SK-N-SH (cell line): ENCODE data around the gene ARHGEF6. TPM values are rescaled to one million over a fixed set of nuclear protein-coding genes. Genes with fewer than 3 reads are reported as not detected.

ENCODE experiments used
- CTCF ChIA-PET: fragments of 300-600, 350-600 bp; formaldehyde crosslinking; extraction: SDS; loops from one replicate; lab custom pipeline; 2021; lab: Yijun Ruan, JAX
- POLR2A ChIA-PET: fragments of 350-600 bp; sonication (Branson Sonifier 250); formaldehyde crosslinking; extraction: SDS; loops from one replicate; lab custom pipeline; 2020; ENCODE audit warnings: antibody characterized with exemption, inconsistent platforms; lab: Yijun Ruan, JAX
- DNase-seq: peaks from one replicate; pipeline ENCODE4 v3.0.0; 2012
- H2AFZ ChIP-seq: fragments of 200-600 bp; sonication (generic); 2 replicates; pipeline ENCODE4 v1.8.1; 2016; ENCODE audit warnings: antibody characterized with exemption, mild to moderate bottlenecking, low read depth
- H3F3A ChIP-seq: fragments of 200-600 bp; sonication (generic); replicated peaks from 2 replicates; pipeline ENCODE3; 2016; ENCODE audit warnings: antibody characterized with exemption, mild to moderate bottlenecking; ENCODE audit not compliant: insufficient read depth
- H3K27ac ChIP-seq, 2 experiments: fragments of 200-500 bp in 1 of 2; fragments of 200-600 bp in 1 of 2; sonication (Bioruptor generic) in 1 of 2; sonication (generic), shearing (Covaris generic) in 1 of 2; 2 replicates each; pipeline versions ENCODE4 v1.5.1 to v1.6.1; 2014 to 2016; ENCODE audit warnings: low read depth in 2 of 2, inconsistent platforms in 1 of 2, low read length in 1 of 2, mild to moderate bottlenecking in 1 of 2, mixed read lengths in 1 of 2
- H3K27me3 ChIP-seq: fragments of 200-600 bp; sonication (generic), shearing (Covaris generic); 2 replicates; pipeline ENCODE4 v1.6.1; 2016; ENCODE audit warnings: mixed run types; ENCODE audit not compliant: insufficient read depth
- H3K36me3 ChIP-seq, 2 experiments: fragments of 200-500 bp in 1 of 2; fragments of 200-600 bp in 1 of 2; sonication (Bioruptor generic) in 1 of 2; sonication (generic) in 1 of 2; replicated peaks in 1 of 2; 2 replicates each; pipeline versions ENCODE3 to v1.5.1; 2014 to 2016; ENCODE audit warnings: low read length in 1 of 2, mild to moderate bottlenecking in 1 of 2; ENCODE audit not compliant: insufficient read depth in 2 of 2, control insufficient read depth in 1 of 2
- H3K4me1 ChIP-seq, 2 experiments: fragments of 200-500 bp in 1 of 2; fragments of 200-600 bp in 1 of 2; sonication (Bioruptor generic) in 1 of 2; sonication (generic), shearing (Covaris generic) in 1 of 2; 2 replicates each; pipeline versions ENCODE4 v1.5.1 to v1.6.1; 2014 to 2016; ENCODE audit warnings: low read depth in 1 of 2, low read length in 1 of 2, mixed run types in 1 of 2; ENCODE audit not compliant: insufficient read depth in 2 of 2, control insufficient read depth in 1 of 2
- H3K4me2 ChIP-seq: fragments of 200-600 bp; sonication (generic), shearing (Covaris generic); 2 replicates; pipeline ENCODE4 v1.6.1; 2017; ENCODE audit warnings: mixed run types
- H3K4me3 ChIP-seq, 2 experiments: fragments of 200-500 bp in 1 of 2; fragments of 200-600 bp in 1 of 2; sonication (Bioruptor generic) in 1 of 2; sonication (generic), shearing (Covaris generic) in 1 of 2; 2 replicates each; pipeline versions ENCODE4 v1.5.1 to v1.8.1; 2014 to 2016; ENCODE audit warnings: low read depth in 2 of 2, inconsistent platforms in 1 of 2, low read length in 1 of 2, mild to moderate bottlenecking in 1 of 2, mixed read lengths in 1 of 2, moderate library complexity in 1 of 2
- H3K79me2 ChIP-seq: fragments of 200-600 bp; sonication (generic); 2 replicates; pipeline ENCODE4 v1.8.1; 2017; ENCODE audit warnings: mild to moderate bottlenecking; ENCODE audit not compliant: insufficient read depth
- H3K9ac ChIP-seq: fragments of 200-600 bp; sonication (generic); 2 replicates; pipeline ENCODE4 v1.6.1; 2017; ENCODE audit warnings: mixed run types
- H3K9me2 ChIP-seq: fragments of 200-600 bp; sonication (generic); 2 replicates; pipeline ENCODE4 v1.6.1; 2017; ENCODE audit warnings: mixed run types
- H3K9me3 ChIP-seq: fragments of 200-600 bp; sonication (generic); 2 replicates; pipeline ENCODE4 v1.6.1; 2017; ENCODE audit warnings: mixed run types, mild to moderate bottlenecking, moderate library complexity
- H4K20me1 ChIP-seq: fragments of 200-600 bp; sonication (generic); 2 replicates; pipeline ENCODE4 v1.6.1; 2017; ENCODE audit warnings: mild to moderate bottlenecking, mixed run types; ENCODE audit not compliant: insufficient read depth
- CHD2 ChIP-seq: fragments of 150-350 bp; IDR thresholded peaks from 2 replicates; pipeline ENCODE4 v1.6.1; 2018; ENCODE audit warnings: low read length; ENCODE audit not compliant: partially characterized antibody
- EP300 ChIP-seq, 2 experiments: IDR thresholded peaks; 2 replicates each; pipeline versions ENCODE4 v1.4.0 to v1.6.1; 2012; ENCODE audit warnings: borderline replicate concordance in 1 of 2, low read depth in 1 of 2, low read length in 1 of 2
- FOSL2 ChIP-seq: IDR thresholded peaks from 2 replicates; pipeline ENCODE4 v1.4.0; 2012; ENCODE audit warnings: low read depth, mild to moderate bottlenecking, moderate library complexity, borderline replicate concordance
- FOXJ3 ChIP-seq: sonication (generic); formaldehyde crosslinking; IDR thresholded peaks from 2 replicates; pipeline ENCODE4 v1.5.1; 2020; ENCODE audit warnings: mild to moderate bottlenecking, missing genetic modification reagents
- FOXM1 ChIP-seq: IDR thresholded peaks from 2 replicates; pipeline ENCODE4 v1.4.0; 2012; ENCODE audit warnings: low read depth, mild to moderate bottlenecking
- GABPA ChIP-seq: IDR thresholded peaks from 2 replicates; pipeline ENCODE4 v1.4.0; 2012; ENCODE audit warnings: low read depth, mild to moderate bottlenecking
- GATA2 ChIP-seq: sonication (generic); formaldehyde crosslinking; IDR thresholded peaks from 2 replicates; pipeline ENCODE4 v1.5.0; 2020; ENCODE audit warnings: mild to moderate bottlenecking, missing genetic modification reagents
- JUND ChIP-seq: IDR thresholded peaks from 2 replicates; pipeline ENCODE4 v1.4.0; 2012
- MEF2A ChIP-seq: IDR thresholded peaks from 2 replicates; pipeline ENCODE4 v1.4.0; 2012; ENCODE audit warnings: low read depth, borderline replicate concordance
- MXI1 ChIP-seq: IDR thresholded peaks from 2 replicates; pipeline ENCODE4 v1.6.1; 2012; ENCODE audit warnings: mild to moderate bottlenecking, low read depth, low read length, improper control_type of control experiment
- NFIC ChIP-seq: IDR thresholded peaks from 2 replicates; pipeline ENCODE4 v1.4.0; 2012; ENCODE audit warnings: borderline replicate concordance
- NRF1 ChIP-seq: IDR thresholded peaks from 2 replicates; pipeline ENCODE4 v1.6.1; 2012; ENCODE audit warnings: low read depth, mild to moderate bottlenecking, low read length
- POLR2AphosphoS5 ChIP-seq: IDR thresholded peaks from 2 replicates; pipeline ENCODE4 v1.6.1; 2012; ENCODE audit warnings: low read depth, low read length
- RCOR1 ChIP-seq: fragments of 150-350 bp; IDR thresholded peaks from 2 replicates; pipeline ENCODE4 v1.6.1; 2017; ENCODE audit warnings: antibody characterized with exemption, low read length
- RXRA ChIP-seq: IDR thresholded peaks from 2 replicates; pipeline ENCODE4 v1.4.0; 2012; ENCODE audit warnings: low read depth, mild to moderate bottlenecking, borderline replicate concordance
- SIN3A ChIP-seq: IDR thresholded peaks from 2 replicates; pipeline ENCODE4 v1.6.1; 2012; ENCODE audit warnings: low read depth, mild to moderate bottlenecking, low read length, moderate library complexity, borderline replicate concordance
- SMC3 ChIP-seq: IDR thresholded peaks from 2 replicates; pipeline ENCODE4 v1.6.1; 2012; ENCODE audit warnings: low read depth, low read length, improper control_type of control experiment
- TAF1 ChIP-seq: IDR thresholded peaks from 2 replicates; pipeline ENCODE4 v1.6.1; 2012; ENCODE audit warnings: low read depth, mild to moderate bottlenecking, low read length, moderate library complexity, borderline replicate concordance
- TEAD4 ChIP-seq: IDR thresholded peaks from 2 replicates; pipeline ENCODE4 v1.4.0; 2012; ENCODE audit warnings: mild to moderate bottlenecking, borderline replicate concordance; ENCODE audit not compliant: insufficient read depth
- WGBS: methylation state at CpG from one replicate; pipeline ENCODE4 v1.1.6; 2017; ENCODE audit warnings: low lambda C conversion rate; 5-methylcytosine and 5-hydroxymethylcytosine counted together
- polyA plus RNA-seq, 3 experiments: library from polyadenylated mRNA; depleted of rRNA; stranded (reverse); fragments of >200 nt; gene quantifications; 2 replicates each; pipeline ENCODE4 v1.2.3, GENCODE V29; 2012
- TF ChIP-seq, protein P1 (sequence below): IDR thresholded peaks from 2 replicates; pipeline ENCODE4 v1.4.0; 2012; ENCODE audit warnings: low read depth, borderline replicate concordance
- TF ChIP-seq, protein P2 (sequence below): IDR thresholded peaks from 2 replicates; pipeline ENCODE4 v1.4.0; 2012; ENCODE audit warnings: low read depth
- TF ChIP-seq, protein P3 (sequence below): fragments of 150-350 bp; IDR thresholded peaks from 2 replicates; pipeline ENCODE4 v1.6.1; 2017; ENCODE audit warnings: antibody characterized with exemption, low read length, low read depth, borderline replicate concordance
- TF ChIP-seq, protein P4 (sequence below): fragments of 200-600 bp; sonication (generic); IDR thresholded peaks from 2 replicates; pipeline ENCODE4 v1.6.1; 2017; ENCODE audit warnings: antibody characterized with exemption, mild to moderate bottlenecking, moderate library complexity

Gene ARHGEF6
- polyA plus RNA-seq, 1 of the 3 experiments (the other 2 are of a cell fraction): 2.7 TPM

DNA sequence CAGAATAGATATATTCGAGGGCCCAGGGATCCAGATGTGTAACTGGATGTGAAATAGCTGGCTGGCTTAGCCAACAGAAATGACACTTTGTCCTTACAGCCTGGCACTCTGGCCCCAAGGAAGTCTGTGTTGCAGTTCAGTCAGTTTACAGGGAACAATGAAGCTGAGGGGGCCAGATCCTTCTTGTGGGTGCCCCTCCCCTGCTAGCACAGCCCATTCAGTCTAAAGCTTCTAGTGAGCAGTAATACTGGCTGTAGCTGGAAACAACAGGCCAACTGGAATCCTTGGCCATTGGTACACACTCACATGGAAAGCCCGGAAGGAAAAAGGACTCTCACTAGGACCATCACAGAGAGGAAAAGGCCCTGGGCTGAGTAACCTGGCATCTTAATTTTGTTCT, 155.5 kb downstream of the ARHGEF6 start (continued):
- no peak for TF ChIP-seq EP300 (IDR thresholded peaks at IDR 0.05; ENCODE audit: borderline replicate concordance in 1 of 2, low read depth in 1 of 2, low read length in 1 of 2)
- TF ChIP-seq, protein P1, sequence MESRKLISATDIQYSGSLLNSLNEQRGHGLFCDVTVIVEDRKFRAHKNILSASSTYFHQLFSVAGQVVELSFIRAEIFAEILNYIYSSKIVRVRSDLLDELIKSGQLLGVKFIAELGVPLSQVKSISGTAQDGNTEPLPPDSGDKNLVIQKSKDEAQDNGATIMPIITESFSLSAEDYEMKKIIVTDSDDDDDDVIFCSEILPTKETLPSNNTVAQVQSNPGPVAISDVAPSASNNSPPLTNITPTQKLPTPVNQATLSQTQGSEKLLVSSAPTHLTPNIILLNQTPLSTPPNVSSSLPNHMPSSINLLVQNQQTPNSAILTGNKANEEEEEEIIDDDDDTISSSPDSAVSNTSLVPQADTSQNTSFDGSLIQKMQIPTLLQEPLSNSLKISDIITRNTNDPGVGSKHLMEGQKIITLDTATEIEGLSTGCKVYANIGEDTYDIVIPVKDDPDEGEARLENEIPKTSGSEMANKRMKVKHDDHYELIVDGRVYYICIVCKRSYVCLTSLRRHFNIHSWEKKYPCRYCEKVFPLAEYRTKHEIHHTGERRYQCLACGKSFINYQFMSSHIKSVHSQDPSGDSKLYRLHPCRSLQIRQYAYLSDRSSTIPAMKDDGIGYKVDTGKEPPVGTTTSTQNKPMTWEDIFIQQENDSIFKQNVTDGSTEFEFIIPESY: no peak
- TF ChIP-seq GATA2 (CRISPR knock-in tag): no peak

DNA sequence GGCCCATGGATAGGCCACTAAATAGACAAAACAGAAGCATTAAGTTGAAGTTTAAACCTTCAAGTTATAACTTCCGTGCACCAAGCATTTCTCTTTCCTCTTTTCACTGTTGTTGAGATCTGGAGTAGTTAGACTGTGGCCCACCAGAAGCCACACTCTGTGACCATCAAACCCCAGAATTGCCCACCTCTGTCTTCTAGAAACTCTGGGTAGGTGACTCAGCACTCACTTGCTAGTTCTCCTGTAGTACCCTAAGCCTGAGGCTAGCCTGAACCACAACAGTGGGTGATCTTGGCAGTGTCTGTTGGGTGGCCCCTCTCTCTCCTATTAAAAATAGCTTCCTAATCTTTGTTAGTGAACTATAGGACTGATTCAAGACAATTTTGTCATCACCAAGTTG, 157.3 kb downstream of the ARHGEF6 start:
- no peak overlapping the region for H3K9ac ChIP-seq
- no peaks in the 10 kb centered on the region for H3K9me2 ChIP-seq
- ChIA-PET CTCF (no interaction called here), POLR2A (no interaction called here)
- no peak overlapping the region for H3K4me2 ChIP-seq
- no peaks in the 10 kb centered on the region for H3K36me3 ChIP-seq
- no peaks in the 10 kb centered on the region for H3K4me1 ChIP-seq
- H3K79me2 ChIP-seq: no peaks in the 10 kb centered on the region
- no peak overlapping the region for H3K4me3 ChIP-seq
- DNase-seq: no peak
- H3K27ac ChIP-seq: no peak overlapping the region
- no peak overlapping the region for H2AFZ ChIP-seq
- no peaks in the 10 kb centered on the region for H3K9me3 ChIP-seq
- TF ChIP-seq, protein P2, sequence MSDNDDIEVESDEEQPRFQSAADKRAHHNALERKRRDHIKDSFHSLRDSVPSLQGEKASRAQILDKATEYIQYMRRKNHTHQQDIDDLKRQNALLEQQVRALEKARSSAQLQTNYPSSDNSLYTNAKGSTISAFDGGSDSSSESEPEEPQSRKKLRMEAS: no peak
- TF ChIP-seq RCOR1: no peak
- no peak for TF ChIP-seq SIN3A
- TF ChIP-seq, protein P3, sequence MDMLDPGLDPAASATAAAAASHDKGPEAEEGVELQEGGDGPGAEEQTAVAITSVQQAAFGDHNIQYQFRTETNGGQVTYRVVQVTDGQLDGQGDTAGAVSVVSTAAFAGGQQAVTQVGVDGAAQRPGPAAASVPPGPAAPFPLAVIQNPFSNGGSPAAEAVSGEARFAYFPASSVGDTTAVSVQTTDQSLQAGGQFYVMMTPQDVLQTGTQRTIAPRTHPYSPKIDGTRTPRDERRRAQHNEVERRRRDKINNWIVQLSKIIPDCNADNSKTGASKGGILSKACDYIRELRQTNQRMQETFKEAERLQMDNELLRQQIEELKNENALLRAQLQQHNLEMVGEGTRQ: no peak
- no peak for TF ChIP-seq TAF1
- no peak for TF ChIP-seq FOXJ3 (CRISPR knock-in tag)
- TF ChIP-seq SMC3: no peak
- no peak for TF ChIP-seq NRF1
- TF ChIP-seq FOXM1: no peak
- no peak for TF ChIP-seq MEF2A
- no peaks in the 10 kb centered on the region for H3K27me3 ChIP-seq
- no peaks in the 10 kb centered on the region for H3F3A ChIP-seq
- WGBS: 29% methylated on average over 1 of the region's 1 CpG
- H4K20me1 ChIP-seq: no peaks in the 10 kb centered on the region

DNA sequence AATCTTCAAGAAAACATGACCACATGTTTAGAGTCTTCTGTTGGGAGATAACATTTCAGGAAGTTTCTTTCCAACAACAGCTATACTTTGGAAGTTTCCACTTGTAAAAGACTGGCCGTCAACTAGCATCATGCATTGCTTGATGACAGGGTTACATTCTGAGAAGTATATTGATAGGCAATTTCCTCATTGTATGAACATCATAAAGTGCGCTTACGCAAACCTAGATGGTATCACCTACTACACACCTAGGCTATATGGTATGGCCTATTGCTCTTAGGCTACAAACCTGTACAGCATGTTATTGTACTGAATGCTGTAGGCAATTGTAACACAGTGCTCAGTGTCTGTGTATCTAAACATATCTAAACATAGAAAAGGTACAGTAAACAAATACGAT, 158.2 kb downstream of the ARHGEF6 start:
- 48% methylated on average over 4 of the region's 4 CpGs for WGBS
- POLR2A ChIA-PET: no interaction called here
- TF ChIP-seq EP300 (IDR thresholded peaks at IDR 0.05; ENCODE audit: borderline replicate concordance in 1 of 2, low read depth in 1 of 2, low read length in 1 of 2) (no peak), TAF1 (no peak), NFIC (no peak), RXRA (no peak), CHD2 (no peak), JUND (no peak), FOSL2 (no peak), GABPA (no peak), NRF1 (no peak), SIN3A (no peak), MXI1 (no peak), FOXM1 (no peak), MEF2A (no peak), POLR2AphosphoS5 (no peak), TEAD4 (no peak)
- TF ChIP-seq, protein P4, sequence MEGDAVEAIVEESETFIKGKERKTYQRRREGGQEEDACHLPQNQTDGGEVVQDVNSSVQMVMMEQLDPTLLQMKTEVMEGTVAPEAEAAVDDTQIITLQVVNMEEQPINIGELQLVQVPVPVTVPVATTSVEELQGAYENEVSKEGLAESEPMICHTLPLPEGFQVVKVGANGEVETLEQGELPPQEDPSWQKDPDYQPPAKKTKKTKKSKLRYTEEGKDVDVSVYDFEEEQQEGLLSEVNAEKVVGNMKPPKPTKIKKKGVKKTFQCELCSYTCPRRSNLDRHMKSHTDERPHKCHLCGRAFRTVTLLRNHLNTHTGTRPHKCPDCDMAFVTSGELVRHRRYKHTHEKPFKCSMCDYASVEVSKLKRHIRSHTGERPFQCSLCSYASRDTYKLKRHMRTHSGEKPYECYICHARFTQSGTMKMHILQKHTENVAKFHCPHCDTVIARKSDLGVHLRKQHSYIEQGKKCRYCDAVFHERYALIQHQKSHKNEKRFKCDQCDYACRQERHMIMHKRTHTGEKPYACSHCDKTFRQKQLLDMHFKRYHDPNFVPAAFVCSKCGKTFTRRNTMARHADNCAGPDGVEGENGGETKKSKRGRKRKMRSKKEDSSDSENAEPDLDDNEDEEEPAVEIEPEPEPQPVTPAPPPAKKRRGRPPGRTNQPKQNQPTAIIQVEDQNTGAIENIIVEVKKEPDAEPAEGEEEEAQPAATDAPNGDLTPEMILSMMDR: no peak

More for the DNA sequence above, 158.2 kb downstream of the ARHGEF6 start:
- H3K4me1 ChIP-seq: no peaks in the 10 kb centered on the region
- no peaks in the 10 kb centered on the region for H4K20me1 ChIP-seq
- no peak for DNase-seq
- no peaks in the 10 kb centered on the region for H3K27me3 ChIP-seq
- no peak overlapping the region for H3K27ac ChIP-seq
- CTCF ChIA-PET: no interaction called here
- no peaks in the 10 kb centered on the region for H3K9me3 ChIP-seq
- H3K4me3 ChIP-seq: no peak overlapping the region
- H3K36me3 ChIP-seq: no peaks in the 10 kb centered on the region
- no peaks in the 10 kb centered on the region for H3K9me2 ChIP-seq
- no peak overlapping the region for H3K4me2 ChIP-seq
- H3K79me2 ChIP-seq: no peaks in the 10 kb centered on the region
- H3F3A ChIP-seq: no peaks in the 10 kb centered on the region
- no peak overlapping the region for H3K9ac ChIP-seq
- no peak overlapping the region for H2AFZ ChIP-seq
